ENCODE measurements around the gene CNOT10.
A peak's percentile ranks its signal among the peaks of the same experiment; 100 is the strongest.
"Not testable (repeated sequence)": the region's sequence is repeated elsewhere in the genome, so short reads cannot be mapped to it uniquely, and the experiment has no call there.

CNOT10 gene, protein sequence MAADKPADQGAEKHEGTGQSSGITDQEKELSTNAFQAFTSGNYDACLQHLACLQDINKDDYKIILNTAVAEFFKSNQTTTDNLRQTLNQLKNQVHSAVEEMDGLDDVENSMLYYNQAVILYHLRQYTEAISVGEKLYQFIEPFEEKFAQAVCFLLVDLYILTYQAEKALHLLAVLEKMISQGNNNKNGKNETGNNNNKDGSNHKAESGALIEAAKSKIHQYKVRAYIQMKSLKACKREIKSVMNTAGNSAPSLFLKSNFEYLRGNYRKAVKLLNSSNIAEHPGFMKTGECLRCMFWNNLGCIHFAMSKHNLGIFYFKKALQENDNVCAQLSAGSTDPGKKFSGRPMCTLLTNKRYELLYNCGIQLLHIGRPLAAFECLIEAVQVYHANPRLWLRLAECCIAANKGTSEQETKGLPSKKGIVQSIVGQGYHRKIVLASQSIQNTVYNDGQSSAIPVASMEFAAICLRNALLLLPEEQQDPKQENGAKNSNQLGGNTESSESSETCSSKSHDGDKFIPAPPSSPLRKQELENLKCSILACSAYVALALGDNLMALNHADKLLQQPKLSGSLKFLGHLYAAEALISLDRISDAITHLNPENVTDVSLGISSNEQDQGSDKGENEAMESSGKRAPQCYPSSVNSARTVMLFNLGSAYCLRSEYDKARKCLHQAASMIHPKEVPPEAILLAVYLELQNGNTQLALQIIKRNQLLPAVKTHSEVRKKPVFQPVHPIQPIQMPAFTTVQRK

GRCh38 chr3:32684800-32685542 is at the start of gene CNOT10:
Gene CNOT10 (plus strand): TSS chr3:32685188. CDS start chr3:32685461, 273 bp downstream.
- DNase-seq: peak; percentile 42

DNA sequence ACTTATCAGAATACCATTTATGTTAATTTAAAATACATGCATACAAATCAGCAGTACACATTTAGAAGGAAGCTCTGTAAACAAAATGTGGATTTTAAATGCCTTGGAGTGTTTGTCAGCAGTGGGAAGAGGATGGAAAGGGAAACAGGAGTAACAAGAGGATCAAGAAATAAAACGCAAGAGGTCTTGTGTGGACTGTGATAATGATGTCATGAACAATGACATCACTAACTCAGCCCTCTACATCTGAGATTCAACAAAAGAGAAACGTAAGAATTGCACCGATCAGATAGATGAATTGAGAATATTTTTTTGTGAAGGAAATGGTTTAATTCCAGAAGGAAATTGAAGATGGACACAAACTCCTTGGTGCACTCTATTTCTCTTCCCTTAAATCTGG is 44.0 kb upstream of the CNOT10 start:
- DNase-seq: no peak

DNA sequence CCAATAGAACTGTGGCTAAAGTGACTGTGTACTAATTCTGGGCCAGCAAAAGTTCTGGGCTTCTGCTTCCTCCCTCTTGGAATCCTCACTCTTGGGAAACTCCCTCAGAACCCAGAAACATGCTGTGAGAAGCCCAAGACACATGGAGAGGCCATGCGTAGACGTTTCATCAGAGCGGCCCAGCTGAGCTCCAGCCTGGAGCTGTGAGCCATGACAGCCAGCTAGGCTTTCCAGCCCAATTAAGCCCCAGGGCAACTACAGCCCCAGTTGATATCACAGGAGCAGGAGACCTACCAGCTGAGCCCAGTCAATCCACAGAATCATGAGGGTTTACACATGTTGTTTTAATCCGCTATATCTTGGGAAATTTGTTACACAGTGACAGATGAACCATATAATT is 43.6 kb upstream of the CNOT10 start:
- DNase-seq: no peak

DNA sequence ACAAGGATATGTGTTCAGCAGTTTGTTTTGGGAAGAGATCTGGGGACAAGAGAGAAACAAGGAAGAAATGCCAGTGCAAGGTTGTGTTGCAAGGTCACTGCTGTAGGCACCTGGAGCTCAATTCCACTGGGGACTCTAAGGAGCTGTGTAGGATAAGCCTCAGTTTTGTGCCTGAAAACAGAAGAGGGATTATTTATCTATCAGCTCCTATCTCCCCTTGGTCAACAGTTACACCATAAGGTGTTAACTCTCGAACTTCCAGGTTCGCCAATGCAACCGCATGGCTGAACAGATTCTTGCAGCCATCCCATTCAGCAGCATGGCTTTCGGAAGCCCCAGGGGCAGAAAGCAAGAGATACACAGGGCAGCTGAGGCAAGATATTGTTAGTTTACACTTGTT is 41.6 kb upstream of the CNOT10 start:
- DNase-seq: no peak

DNA sequence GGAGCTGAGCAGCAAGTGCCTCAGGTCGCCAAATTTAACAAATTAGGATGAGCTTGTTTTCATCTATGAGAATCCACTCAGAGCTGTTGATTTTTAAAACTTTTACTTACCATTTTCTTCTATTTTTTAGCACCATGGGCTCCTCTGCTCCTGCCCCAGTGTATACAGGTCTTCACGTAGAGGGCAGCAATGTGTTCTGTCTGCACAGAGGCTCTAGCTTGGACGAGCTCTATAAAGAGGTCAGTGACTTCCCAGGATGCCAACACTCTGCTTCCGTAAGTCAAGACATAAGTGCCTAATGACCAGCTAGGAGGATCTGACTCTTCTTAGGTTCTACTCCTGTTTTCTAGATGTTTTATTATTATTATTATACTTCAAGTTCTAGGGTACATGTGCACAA is 41.2 kb upstream of the CNOT10 start:
- DNase-seq: no peak

- DNase-seq: no peak
Measured at GRCh38 chr3:32644380-32644779, 40.6 kb upstream of the CNOT10 start.

DNA sequence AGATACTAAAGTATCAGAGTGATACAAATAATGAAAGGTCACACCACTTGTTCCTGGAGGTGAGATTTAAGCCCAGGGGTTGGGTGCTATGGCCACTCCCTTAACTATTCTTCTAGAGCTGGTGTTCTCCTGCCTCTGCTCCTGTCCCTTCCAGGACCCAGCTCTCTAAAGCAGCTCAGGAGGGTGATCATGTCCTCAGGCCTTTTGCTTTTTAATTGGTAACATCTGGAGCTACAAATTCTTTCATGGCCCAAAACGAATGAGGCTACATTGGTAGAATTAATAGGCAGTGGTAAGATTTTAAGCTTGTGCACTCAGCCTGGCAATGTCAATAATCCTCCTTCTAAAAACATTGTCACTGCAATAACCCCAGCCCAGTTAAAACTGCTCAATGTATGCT is 38.2 kb upstream of the CNOT10 start:
- no peak for DNase-seq

DNA sequence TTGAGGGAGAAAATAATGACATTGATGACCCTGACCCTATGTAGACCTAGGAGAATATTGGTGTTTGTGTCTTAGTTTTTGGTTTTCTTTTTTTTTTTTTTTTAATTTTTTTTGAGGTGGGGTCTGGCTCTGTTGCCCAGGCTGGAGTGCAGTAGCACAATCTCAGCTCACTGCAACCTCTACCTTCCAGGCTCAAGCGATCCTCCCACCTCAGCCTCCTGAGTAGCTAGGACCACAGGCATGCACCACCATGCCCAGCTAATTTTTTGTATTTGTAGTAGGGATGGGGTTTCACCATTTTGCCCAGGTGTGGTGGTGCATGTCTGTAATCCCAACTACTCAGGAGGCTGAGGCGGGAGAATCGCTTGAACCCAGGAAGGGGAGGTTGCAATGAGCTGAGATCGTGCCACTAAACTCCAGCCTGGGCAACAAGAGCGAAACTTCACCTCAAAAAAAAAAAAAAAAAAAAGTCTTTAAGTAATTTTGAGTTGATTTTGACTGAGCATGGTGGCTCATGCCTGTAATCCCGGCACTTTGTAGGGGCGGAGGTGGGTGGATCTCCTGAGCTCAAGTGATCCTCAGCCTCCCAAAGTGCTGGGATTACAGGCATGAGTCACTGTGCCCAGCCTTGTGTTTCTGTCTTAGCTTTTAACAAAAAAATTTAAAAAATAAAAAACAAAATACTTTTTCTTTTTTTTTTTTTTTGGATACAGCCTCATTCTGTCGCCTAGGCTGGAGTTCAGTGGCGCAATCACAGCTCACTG is 32.5 kb upstream of the CNOT10 start:
- not testable (repeated sequence) for DNase-seq

- DNase-seq: no peak
Measured at GRCh38 chr3:32655167-32655566, 29.8 kb upstream of the CNOT10 start.

- DNase-seq: no peak
Measured at GRCh38 chr3:32660634-32661033, 24.4 kb upstream of the CNOT10 start.

GRCh38 chr3:32662647-32663046 is 22.3 kb upstream of the CNOT10 start:
- no peak for DNase-seq

DNA sequence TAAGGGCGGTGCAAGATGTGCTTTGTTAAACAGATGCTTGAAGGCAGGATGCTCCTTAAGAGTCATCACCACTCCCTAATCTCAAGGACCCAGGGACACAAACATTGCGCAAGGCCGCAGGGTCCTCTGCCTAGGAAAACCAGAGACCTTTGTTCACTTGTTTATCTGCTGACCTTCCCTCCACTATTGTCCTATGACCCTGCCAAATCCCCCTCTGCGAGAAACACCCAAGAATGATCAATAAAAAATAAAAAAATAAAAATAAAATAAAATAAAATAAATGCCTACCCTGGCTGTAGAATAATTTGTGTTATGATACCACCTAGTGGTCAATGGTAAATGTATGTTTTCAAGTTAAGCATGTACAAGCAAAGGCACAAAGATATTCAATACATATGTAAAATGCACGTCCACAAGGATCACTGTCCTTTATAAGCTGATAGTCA is 20.3 kb upstream of the CNOT10 start:
- DNase-seq: not testable (repeated sequence)

- DNase-seq: no peak
Measured at GRCh38 chr3:32667072-32667582, 17.9 kb upstream of the CNOT10 start.

GRCh38 chr3:32669226-32669625 is 15.8 kb upstream of the CNOT10 start:
- not testable (repeated sequence) for DNase-seq

GRCh38 chr3:32673730-32674129 is 11.3 kb upstream of the CNOT10 start:
- not testable (repeated sequence) for DNase-seq

- DNase-seq: no peak
Measured at GRCh38 chr3:32675164-32675563, 9.8 kb upstream of the CNOT10 start.

DNA sequence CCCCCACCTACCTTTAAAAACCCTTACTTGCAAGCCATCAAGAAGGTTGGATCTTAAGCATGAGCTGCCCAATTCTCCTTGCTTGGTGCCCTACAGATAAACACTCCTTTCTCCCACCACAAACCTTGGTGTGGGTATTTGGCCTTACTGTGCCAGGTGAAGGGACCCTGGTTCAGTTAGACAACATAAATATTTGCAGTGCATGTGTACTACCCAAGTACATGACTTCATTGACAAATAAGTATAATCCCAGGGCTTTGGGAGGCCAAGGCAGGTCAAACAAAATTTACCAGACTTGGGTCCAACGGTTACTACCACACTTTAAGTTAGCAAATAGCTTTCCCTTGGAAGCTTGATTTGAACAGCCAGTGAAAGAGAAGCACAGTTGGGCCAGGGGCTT is 9.3 kb upstream of the CNOT10 start:
- DNase-seq: no peak

DNA sequence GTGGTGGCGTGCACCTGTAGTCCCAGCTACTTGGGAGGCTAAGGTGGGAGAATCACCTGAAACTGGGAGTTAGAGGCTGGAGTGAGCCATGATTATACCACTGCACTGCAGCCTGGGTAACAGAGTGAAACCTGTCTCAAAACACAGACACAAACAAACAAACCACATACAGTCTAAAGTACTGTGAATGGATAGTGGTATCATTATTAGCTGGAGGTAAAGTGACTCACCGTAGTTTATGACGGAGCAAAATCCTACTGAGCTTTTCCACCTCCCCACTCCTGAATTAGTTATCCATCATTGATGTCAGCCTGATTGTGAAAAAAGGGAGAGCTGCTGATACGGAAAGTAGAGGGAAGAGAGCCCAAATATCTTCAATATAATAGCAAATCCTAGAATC is 3.2 kb upstream of the CNOT10 start:
- no peak for DNase-seq

GRCh38 chr3:32684029-32684799 is 774 bp upstream of the CNOT10 start:
- no peak for DNase-seq

GRCh38 chr3:32685543-32686185 is 676 bp downstream of the CNOT10 start:
- DNase-seq: no peak

- no peak for DNase-seq
Measured at GRCh38 chr3:32686713-32687112, 1.7 kb downstream of the CNOT10 start.

Measured in cortex of kidney (tissue), 1 donor.